Stimulated activated CD4-positive, alpha-beta T cell treated with anti-CD3 and anti-CD28 coated beads, Interleukin-4, amount 100 ng/mL, for 48 hours (primary cell): ENCODE data around the gene TLR5.
"Not testable (repeated sequence)": the region's sequence is repeated elsewhere in the genome, so short reads cannot be mapped to it uniquely, and the experiment has no call there.

Experiments used
- DNase-seq, 2 donors: peaks; one replicate each; pipeline ENCODE4 v3.0.0-alpha.2; 2020; ENCODE audit warnings: low read depth in 2 of 2

Gene TLR5, protein sequence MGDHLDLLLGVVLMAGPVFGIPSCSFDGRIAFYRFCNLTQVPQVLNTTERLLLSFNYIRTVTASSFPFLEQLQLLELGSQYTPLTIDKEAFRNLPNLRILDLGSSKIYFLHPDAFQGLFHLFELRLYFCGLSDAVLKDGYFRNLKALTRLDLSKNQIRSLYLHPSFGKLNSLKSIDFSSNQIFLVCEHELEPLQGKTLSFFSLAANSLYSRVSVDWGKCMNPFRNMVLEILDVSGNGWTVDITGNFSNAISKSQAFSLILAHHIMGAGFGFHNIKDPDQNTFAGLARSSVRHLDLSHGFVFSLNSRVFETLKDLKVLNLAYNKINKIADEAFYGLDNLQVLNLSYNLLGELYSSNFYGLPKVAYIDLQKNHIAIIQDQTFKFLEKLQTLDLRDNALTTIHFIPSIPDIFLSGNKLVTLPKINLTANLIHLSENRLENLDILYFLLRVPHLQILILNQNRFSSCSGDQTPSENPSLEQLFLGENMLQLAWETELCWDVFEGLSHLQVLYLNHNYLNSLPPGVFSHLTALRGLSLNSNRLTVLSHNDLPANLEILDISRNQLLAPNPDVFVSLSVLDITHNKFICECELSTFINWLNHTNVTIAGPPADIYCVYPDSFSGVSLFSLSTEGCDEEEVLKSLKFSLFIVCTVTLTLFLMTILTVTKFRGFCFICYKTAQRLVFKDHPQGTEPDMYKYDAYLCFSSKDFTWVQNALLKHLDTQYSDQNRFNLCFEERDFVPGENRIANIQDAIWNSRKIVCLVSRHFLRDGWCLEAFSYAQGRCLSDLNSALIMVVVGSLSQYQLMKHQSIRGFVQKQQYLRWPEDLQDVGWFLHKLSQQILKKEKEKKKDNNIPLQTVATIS

DNA sequence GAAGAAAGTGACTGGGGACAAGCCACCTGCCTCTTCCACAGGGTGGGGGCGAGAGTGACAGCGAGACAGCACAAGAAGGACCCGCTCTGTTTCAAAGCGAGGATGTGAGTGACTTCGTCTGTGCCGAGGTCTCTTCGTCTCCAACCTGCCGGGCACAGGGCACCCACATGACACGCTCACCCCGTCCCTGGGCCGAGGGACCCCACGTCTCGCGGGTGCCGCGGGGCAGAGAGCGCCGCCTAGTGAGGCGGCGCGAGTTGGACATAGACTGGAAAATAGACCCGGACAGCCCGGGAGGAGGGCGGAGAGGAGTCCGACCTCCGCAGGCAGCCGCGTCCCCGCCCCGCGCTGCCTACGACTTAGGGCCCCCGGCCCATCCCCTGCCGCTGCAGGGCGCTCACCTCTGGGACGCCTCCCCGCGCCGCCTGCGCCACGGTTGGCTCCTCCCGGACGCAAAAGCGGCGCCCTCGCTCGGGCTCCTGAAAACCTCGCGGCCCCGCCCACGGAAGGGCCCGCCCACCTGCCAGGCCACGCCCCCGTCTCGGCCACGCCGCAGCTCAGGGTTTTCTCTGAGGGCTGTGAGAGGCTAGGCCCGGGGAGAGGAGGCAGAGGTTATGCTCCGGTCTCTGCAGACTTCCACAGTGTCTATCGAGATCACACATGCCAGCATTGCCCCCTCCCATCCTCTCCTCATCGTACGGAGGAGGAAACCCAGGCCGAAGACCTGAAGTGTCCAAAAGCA, at the start of gene TLR5:
Gene TLR5, minus strand, starts transcription at position 454 of the 742 bp plus-strand sequence. CDS start 30,217 bp downstream, outside the sequence.
- peak; percentile 82 to 84 for DNase-seq

DNA sequence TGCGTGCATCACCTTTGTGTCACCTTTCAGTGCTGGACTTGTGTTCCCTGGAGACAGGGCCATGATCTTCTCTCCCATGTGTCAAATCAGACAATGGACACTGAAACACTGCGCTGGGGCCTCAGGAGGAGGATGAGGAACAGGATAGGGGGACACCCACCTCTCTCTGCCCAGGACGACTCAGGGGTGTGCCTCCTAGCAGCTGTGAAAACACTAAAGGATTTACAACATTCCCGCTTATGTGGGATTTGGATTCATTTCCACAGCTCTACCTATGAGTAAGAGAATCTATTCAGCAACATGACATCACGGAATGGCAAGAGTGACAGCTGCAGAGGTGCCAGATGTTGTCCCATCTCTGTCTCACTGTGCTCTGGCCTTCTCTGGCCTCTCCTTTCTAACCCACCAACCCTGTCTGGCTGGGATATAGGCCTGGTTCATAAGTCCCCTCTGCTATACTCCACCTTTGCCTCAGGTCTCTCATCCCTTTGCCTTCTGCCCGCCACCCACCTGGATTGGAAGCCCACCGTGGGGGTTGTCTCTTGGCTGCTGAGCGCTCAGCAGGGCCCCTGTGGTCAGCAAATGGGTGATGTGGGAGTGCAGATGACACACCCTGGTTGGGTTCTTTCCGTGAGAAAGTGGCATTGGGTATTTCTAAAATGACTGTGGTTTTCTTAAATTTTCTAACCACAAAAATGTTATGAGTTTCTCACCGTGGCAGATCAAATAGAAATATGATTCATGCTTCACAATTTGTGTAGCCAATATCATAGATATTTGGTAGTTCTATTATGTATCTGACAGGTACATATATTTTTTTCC, 47.1 kb upstream of the TLR5 start:
- peak; percentile 42 to 52 for DNase-seq

DNA sequence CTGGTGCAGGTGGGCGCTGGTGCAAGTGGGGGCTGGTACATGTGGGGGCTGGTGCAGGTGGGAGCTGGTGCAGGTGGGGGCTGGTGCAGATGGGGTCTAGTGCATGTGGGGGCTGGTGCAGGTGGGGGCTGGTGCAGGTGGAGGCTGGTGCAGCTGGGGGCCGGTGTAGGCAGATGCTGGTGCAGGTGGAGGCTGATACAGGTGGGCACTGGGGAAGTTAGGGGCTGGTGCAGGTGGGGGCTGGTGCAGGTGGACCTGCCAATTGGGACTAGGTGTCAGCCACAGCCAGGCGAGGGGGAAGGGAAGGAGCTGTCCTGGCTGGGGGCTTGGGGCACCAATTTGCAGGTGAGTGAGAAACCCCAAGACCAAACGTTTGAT, 46.5 kb upstream of the TLR5 start:
- no peak for DNase-seq

DNA sequence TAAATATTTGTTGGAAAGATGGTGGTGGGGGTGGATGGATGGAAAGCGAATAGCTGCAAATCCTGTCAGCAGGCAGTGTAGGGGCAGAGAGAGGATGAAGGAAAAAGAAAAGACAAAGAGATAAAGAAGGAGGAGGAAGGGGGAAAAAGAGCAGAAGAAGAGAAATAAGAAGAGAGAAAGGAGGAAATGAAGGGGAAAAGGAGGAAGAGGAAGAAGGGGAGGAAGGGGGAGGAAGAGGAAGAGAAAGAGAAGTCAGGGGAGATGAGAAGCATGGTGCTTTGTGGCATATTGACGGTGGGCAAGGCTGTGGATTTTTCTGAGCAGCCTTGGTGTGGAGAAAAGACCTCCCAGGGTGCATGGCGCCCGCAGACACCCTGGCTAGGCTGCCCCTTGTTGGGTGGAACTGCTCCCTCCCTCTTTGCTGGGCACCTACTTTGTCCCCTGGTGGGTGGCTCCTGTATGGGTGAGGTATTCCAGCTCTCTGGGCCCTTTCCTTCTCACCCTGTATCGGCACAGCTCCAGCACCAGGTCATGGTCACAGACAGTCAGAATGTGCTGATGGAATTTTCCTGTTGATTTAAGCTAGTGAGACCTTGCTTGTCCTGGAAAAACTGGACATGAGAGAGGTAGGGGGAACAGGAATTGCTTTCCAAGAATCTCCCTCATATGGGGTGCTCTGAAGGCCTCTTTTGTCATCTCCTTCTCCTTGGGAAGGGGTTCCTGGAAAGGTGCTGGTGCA, 45.7 kb upstream of the TLR5 start:
- no peak for DNase-seq

DNA sequence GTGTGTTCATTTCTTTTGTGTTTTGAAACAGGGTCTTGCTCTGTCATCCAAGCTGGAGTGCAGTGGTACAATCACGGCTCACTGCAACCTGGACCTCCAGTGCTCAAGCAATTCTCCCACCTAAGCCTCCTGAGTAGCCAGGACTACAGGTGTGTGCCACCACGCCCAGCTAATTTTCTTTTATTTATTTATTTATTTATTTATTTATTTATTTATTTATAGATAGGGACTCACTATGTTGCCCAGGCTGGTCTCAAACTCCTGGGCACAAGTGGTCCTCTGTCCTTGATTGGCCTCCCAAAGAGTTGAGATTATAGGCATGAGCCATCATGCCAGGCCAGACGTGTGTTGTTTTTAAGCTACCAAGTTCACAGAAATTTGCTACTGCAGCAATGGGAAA, 43.8 kb upstream of the TLR5 start:
- no peak for DNase-seq

DNA sequence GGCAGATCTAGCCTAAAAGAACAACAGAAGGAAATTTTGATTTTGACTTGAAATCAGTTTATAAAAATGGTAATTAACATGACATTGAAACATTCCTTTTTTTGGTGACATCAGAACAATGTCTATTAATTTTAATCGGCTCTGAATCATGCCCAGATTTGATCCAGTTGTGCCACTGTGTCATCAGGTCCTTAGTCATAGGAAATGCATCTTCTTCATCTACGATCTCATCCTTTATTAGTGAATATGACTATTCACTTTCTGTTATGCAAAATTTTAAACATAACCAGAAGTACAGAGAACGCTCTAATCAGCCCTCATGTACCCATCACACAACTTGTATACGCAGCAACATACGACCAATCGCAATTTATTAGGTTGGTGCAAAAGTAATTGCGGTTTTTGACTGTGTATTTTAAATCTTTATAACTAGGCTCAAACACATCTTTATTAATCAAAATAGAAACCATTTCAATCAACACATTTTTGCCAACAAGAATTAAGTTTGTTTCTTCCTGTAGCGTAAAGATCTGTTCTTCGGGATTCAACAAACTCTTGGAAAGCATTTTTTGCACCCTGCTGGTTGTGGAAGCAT, 40.3 kb upstream of the TLR5 start:
- no peak for DNase-seq

DNA sequence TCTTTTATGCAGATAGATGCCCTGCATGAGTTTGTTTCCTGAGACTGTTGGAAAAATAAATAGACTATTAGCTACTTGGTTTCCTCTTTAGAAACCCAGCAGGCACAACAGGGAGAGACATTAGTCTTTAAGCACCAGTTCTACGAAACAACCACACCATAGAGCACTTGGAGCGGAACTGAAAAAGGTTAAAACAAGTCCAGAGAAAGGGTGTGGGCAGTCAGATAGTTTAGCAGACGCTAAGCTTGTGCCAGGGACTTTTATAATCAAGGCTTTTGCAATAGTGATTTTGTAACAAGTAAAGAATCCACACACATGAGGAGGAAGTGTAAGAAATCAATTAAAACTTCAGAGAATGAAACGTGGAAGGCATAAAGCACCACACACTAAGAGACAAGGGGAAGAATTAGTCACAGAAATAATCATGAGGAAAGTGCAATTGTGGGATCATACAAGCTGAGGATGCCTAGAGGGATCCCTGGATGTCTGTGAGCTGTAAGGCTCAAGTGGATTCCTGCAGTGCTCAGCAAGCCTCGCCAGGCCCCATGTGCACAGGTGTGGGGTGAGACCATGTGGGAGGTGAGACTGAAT, 37.8 kb upstream of the TLR5 start:
- DNase-seq: no peak

DNA sequence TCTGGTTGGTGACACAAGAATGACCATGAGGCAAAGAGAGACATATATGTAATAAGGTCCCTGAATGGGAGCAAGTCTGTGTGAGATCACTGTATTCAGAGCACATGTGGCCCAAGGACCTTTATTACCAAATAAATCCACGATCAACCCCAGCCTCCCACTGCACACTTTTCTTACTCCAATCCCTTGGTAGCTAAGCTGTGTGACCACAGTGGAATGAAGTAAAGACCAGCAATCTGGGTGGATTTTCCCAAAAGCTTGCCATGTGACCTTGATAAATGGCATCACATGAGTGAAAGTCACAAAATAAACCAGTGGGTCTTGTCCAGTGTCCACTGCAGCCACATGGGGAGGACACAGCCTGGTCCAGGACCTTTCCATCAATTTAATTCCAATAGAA, 36.7 kb upstream of the TLR5 start:
- DNase-seq: no peak

DNA sequence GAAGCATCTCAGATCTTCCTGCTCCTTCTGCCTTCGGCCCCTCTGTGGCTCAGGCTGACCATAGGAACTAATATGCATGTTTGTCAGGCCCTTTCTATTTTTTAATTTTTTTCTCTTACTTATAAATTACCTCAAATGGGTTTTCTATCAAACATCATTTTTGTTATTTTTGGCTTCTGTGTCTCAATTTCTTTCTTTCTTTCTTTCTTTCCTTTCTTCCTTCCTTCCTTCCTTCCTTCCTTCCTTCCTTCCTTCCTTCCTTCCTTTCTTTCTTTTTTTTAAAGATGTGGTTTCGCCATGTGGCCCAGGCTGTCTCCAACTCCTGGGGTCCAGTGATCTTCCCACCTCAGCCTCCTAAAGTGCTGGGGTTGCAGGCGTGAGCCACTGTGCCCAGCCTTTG, 36.2 kb upstream of the TLR5 start:
- DNase-seq: no peak

DNA sequence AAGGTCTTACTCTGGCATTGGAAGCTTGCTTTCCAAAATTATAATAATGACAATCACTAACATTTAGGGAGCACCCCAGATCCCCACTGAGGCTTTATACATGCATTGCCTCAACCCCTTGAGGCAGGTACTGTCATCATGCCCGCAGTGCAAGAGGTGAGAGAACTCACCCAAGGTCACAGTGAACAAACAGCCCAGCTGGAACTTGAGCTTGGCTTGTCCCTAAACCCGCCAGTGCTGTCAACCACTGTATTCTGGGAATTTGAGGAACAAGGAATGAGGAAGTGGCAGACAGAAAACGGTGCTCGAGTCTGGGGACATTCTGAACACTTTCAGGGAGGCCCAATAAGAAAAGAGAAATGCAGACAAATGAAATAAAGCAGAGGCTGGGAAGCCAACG, 34.6 kb upstream of the TLR5 start:
- no peak for DNase-seq

DNA sequence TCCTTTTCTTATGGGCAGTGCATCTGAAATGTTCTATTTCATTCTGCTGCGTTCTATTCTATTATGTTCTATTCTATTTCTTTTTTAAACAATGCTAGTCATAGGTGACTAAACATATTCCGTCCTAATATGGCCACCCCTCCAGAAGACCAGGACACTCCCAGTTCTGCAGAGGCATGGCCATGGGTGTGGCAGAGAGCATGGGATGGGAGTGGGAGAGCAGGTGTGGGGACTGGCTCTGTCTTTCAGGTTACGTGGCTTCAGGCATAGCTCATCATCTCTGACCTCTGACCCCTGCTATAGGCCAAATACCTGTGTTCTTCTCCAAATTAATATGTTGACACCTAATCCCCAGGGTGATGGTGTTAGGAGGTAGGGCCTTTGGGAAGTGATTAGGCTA, 33.4 kb upstream of the TLR5 start:
- no peak for DNase-seq

DNA sequence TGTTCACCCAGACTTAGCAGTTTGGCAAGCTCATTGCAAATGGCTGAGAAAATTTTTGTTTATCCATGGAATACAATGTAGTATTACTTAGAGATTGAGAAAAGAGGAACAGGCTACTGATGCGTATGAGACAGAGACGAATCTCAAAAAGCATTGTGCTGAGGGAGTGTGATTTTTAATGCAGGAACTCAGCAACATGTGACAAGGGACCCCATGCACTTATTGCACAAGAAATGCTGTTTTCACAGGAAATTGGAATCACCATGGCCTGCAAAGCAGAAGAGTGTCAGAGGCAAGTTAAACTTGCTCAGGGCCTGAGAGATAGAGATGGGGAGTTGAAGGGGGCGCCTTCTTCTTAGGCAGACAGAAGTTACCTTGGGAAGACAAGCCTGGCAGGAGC, 32.6 kb upstream of the TLR5 start:
- DNase-seq: no peak

DNA sequence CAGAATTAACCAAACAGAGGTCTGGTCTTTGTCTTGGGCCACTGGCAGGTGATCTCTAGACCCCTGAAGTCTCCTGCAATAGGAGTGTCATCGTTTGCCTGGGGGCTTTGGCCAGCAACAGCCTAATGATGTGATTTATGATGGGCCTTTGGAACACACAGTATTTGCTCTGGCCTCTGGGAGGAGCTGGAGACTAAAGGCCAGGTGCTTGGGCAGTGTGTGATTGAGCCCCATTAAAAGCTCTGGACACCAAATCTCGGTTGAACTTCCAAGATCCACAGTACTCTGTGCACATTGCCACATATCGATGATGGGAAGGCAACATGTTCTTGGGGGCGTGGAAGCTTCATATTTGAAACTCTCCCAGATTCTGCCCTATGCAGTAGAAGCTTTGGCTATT, 32.0 kb upstream of the TLR5 start:
- no peak for DNase-seq

DNA sequence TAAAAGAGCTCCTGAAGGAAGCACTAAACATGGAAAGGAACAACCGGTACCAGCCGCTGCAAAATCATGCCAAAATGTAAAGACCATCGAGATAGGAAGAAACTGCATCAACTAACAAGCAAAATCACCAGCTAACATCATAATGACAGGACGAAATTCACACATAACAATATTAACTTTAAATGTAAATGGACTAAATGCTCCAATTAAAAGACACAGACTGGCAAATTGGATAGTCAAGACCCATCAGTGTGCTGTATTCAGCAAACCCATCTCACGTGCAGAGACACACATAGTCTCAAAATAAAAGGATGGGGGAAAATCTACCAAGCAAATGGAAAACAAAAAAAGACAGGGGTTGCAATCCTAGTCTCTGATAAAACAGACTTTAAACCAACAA, 26.4 kb upstream of the TLR5 start:
- DNase-seq: not testable (repeated sequence)

DNA sequence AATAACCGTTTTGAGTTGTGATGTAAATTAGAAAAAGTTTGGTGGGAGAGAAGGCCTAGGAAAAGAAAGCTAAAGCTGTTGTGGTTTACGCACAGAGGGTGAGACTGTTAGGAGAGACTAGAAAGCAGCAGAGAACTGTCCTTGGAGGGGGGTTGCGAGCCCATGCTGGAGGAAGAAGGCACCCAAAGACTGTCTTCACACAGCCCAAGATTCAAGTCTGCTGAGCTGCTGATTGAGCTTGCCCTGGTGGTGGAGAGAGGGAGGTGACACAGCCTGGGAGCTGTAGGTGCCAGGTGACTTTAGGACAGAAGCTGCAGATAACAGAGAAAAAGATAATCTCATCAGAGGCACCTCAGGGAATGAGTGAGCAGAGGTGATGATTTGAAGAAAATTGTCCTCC, 18.3 kb upstream of the TLR5 start:
- no peak for DNase-seq

DNA sequence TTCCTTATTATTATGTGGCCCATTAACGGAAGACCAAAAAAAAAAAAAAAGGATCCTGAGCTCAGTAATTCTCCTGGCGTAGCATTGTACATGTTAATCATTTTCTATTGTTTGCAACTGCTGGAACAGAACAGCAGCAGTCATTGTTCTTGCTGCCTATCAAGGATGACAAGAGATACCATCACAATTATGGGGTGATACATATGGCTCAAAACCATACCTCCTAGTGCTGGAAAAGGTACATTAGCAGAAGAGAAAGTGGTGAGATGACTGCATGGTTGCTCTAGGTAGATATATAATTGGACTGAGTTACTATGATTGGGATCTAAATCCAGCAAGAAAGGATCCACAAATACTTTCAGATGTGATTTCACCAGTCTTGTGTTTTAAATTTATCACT, 13.3 kb upstream of the TLR5 start:
- DNase-seq: no peak

DNA sequence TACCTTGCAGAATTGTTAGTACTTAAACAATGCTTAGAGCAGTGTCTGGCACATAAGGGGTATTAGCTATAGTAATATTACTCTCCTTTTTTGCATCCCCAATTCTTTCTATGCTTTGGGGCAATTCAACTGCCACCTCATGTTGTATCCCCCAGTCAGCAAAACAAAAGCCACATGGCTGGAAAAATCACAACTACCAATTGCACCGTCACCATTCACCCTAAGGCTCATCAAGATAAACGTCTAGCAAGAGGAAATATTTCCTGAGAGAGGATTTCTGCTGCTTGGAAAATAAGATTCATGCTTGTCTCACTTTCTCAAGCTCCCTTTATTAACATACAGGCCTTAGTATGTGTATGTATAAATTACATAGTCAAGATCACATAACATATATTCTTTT, 12.1 kb upstream of the TLR5 start:
- DNase-seq: no peak

DNA sequence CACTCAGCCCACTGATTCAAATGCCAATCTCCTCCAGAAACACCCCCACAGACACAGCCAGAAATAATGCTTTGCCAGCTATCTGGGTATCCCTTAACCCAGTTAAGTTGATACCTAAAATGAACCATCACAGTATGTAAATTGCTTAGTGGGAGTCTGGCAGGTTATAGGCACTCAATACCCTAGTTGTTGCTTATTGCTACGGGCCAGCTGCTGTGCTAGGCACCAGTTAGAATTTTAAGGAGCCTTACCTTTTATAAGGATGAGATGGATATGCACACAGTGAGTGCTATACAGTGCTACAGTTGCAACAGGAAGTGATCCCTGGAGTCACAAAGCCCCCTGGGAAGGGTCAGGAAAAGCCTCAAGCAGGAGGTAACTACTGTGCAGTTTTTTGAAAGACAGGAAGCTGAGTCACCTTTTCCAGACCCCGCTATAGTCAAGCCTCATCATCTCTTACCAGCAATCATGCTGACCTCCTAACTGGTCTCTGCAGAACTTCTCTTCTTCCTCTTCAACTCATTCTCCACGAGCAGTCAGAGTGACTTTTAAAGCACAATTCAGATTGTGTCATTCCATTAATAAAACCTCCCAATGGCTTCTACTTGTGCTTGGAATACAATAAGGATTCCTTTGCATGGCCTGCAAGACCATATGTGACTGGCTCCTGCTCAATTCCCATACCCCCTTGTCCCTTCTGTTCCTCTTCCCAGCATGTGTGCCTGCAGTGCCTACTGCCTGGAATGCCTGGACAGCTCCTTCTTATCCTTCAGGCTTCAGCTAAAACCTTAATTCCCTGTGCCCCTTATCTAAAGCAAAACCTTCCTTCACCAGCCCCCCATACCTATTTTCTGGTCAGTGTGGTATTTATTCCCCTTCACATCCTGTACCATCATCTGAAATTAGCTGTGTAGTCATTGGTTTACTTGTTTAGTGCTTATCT, 10.4 kb upstream of the TLR5 start:
- no peak for DNase-seq

DNA sequence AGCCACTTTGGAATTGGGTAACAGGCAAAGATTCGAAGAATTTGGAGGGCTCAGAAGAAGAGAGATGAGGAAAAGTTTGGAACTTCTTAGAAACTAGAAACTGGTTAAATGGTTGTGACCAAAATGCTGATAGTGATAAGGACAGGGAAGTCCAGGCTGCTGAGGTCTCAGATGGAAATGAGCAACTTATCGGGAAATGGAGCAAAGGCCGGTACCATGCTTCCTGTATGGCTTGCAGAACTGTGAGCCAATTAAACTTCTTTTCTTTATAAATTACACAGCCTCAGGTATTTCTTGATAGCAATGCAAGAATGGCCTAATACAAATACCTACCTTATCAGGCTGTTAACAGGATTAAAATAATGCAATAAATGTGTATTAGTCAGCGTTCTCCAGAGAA, 9.4 kb upstream of the TLR5 start:
- no peak for DNase-seq
